Measurements from ENCODE around the gene KRTAP10-1.

Gene KRTAP10-1

GRCh38 chr21:44531606-44532564 lies 8.1 kb downstream of the KRTAP10-1 start:
- Histone ChIP-seq H3K27me3 (ENCODE audit: control insufficient read depth in 1 of 2, insufficient read depth in 2 of 2, low read length in 2 of 2) (peaks cover 0 to 2% of the 10 kb centered on the region in 2 donors), H3K9me3 (ENCODE audit: control insufficient read depth in 2 of 2, low read length in 2 of 2) (no peaks in the 10 kb centered on the region), H3K4me1 (ENCODE audit: control insufficient read depth, insufficient read depth, low read length) (no peaks in the 10 kb centered on the region), H3K27ac (ENCODE audit: low read length) (no peak overlapping the region), H3K9ac (ENCODE audit: low read length in 2 of 2) (no peak overlapping the region), H3K36me3 (ENCODE audit: control insufficient read depth in 2 of 2, insufficient read depth in 2 of 2, low read length in 2 of 2) (no peaks in the 10 kb centered on the region), H3K4me3 (ENCODE audit: low read length in 2 of 2) (no peak overlapping the region)

GRCh38 chr21:44530903-44531605 lies 8.9 kb downstream of the KRTAP10-1 start:
- peaks cover 0 to 2% of the 10 kb centered on the region in 2 donors for H3K27me3 ChIP-seq (ENCODE audit: control insufficient read depth in 1 of 2, insufficient read depth in 2 of 2, low read length in 2 of 2)
- no peak overlapping the region for H3K9ac ChIP-seq (ENCODE audit: low read length in 2 of 2)
- no peaks in the 10 kb centered on the region for H3K9me3 ChIP-seq (ENCODE audit: control insufficient read depth in 2 of 2, low read length in 2 of 2)
- H3K36me3 ChIP-seq (ENCODE audit: control insufficient read depth in 2 of 2, insufficient read depth in 2 of 2, low read length in 2 of 2): no peaks in the 10 kb centered on the region
- H3K4me1 ChIP-seq (ENCODE audit: control insufficient read depth, insufficient read depth, low read length): no peaks in the 10 kb centered on the region
- no peak overlapping the region for H3K4me3 ChIP-seq (ENCODE audit: low read length in 2 of 2)
- no peak overlapping the region for H3K27ac ChIP-seq (ENCODE audit: low read length)

- Histone ChIP-seq H3K9ac (ENCODE audit: low read length in 2 of 2) (no peak overlapping the region), H3K27me3 (ENCODE audit: control insufficient read depth in 1 of 2, insufficient read depth in 2 of 2, low read length in 2 of 2) (peaks cover 0 to 2% of the 10 kb centered on the region in 2 donors), H3K36me3 (ENCODE audit: control insufficient read depth in 2 of 2, insufficient read depth in 2 of 2, low read length in 2 of 2) (no peaks in the 10 kb centered on the region), H3K4me1 (ENCODE audit: control insufficient read depth, insufficient read depth, low read length) (no peaks in the 10 kb centered on the region), H3K4me3 (ENCODE audit: low read length in 2 of 2) (no peak overlapping the region), H3K27ac (ENCODE audit: low read length) (no peak overlapping the region), H3K9me3 (ENCODE audit: control insufficient read depth in 2 of 2, low read length in 2 of 2) (no peaks in the 10 kb centered on the region)
Observed at GRCh38 chr21:44530221-44530902, 9.6 kb downstream of the KRTAP10-1 start.

- Histone ChIP-seq H3K4me1 (ENCODE audit: control insufficient read depth, insufficient read depth, low read length) (no peaks in the 10 kb centered on the region), H3K36me3 (ENCODE audit: control insufficient read depth in 2 of 2, insufficient read depth in 2 of 2, low read length in 2 of 2) (no peaks in the 10 kb centered on the region), H3K4me3 (ENCODE audit: low read length in 2 of 2) (no peak overlapping the region), H3K27ac (ENCODE audit: low read length) (no peak overlapping the region), H3K9ac (ENCODE audit: low read length in 2 of 2) (no peak overlapping the region), H3K9me3 (ENCODE audit: control insufficient read depth in 2 of 2, low read length in 2 of 2) (no peaks in the 10 kb centered on the region), H3K27me3 (ENCODE audit: control insufficient read depth in 1 of 2, insufficient read depth in 2 of 2, low read length in 2 of 2) (peaks cover 0 to 5% of the 10 kb centered on the region in 2 donors)
Observed at GRCh38 chr21:44529503-44530125, 10.4 kb downstream of the KRTAP10-1 start.

- Histone ChIP-seq H3K9me3 (ENCODE audit: control insufficient read depth in 2 of 2, low read length in 2 of 2) (no peaks in the 10 kb centered on the region), H3K4me1 (ENCODE audit: control insufficient read depth, insufficient read depth, low read length) (no peaks in the 10 kb centered on the region), H3K27me3 (ENCODE audit: control insufficient read depth in 1 of 2, insufficient read depth in 2 of 2, low read length in 2 of 2) (peaks cover 0 to 5% of the 10 kb centered on the region in 2 donors), H3K36me3 (ENCODE audit: control insufficient read depth in 2 of 2, insufficient read depth in 2 of 2, low read length in 2 of 2) (no peaks in the 10 kb centered on the region), H3K27ac (ENCODE audit: low read length) (no peak overlapping the region), H3K4me3 (ENCODE audit: low read length in 2 of 2) (no peak overlapping the region), H3K9ac (ENCODE audit: low read length in 2 of 2) (no peak overlapping the region)
Observed at GRCh38 chr21:44529011-44529421, 11.0 kb downstream of the KRTAP10-1 start.

GRCh38 chr21:44528634-44528995 lies 11.4 kb downstream of the KRTAP10-1 start:
- no peaks in the 10 kb centered on the region for H3K4me1 ChIP-seq (ENCODE audit: control insufficient read depth, insufficient read depth, low read length)
- H3K4me3 ChIP-seq (ENCODE audit: low read length in 2 of 2): no peak overlapping the region
- H3K9me3 ChIP-seq (ENCODE audit: control insufficient read depth in 2 of 2, low read length in 2 of 2): no peaks in the 10 kb centered on the region
- no peak overlapping the region for H3K27ac ChIP-seq (ENCODE audit: low read length)
- no peaks in the 10 kb centered on the region for H3K36me3 ChIP-seq (ENCODE audit: control insufficient read depth in 2 of 2, insufficient read depth in 2 of 2, low read length in 2 of 2)
- no peak overlapping the region for H3K9ac ChIP-seq (ENCODE audit: low read length in 2 of 2)
- H3K27me3 ChIP-seq (ENCODE audit: control insufficient read depth in 1 of 2, insufficient read depth in 2 of 2, low read length in 2 of 2): peaks cover 0 to 5% of the 10 kb centered on the region in 2 donors

- H3K36me3 ChIP-seq (ENCODE audit: control insufficient read depth in 2 of 2, insufficient read depth in 2 of 2, low read length in 2 of 2): no peaks in the 10 kb centered on the region
- H3K4me3 ChIP-seq (ENCODE audit: low read length in 2 of 2): no peak overlapping the region
- H3K9me3 ChIP-seq (ENCODE audit: control insufficient read depth in 2 of 2, low read length in 2 of 2): no peaks in the 10 kb centered on the region
- H3K4me1 ChIP-seq (ENCODE audit: control insufficient read depth, insufficient read depth, low read length): no peaks in the 10 kb centered on the region
- no peak overlapping the region for H3K27ac ChIP-seq (ENCODE audit: low read length)
- peaks cover 0 to 7% of the 10 kb centered on the region in 2 donors for H3K27me3 ChIP-seq (ENCODE audit: control insufficient read depth in 1 of 2, insufficient read depth in 2 of 2, low read length in 2 of 2)
- no peak overlapping the region for H3K9ac ChIP-seq (ENCODE audit: low read length in 2 of 2)
Observed at GRCh38 chr21:44527983-44528633, 11.9 kb downstream of the KRTAP10-1 start.

GRCh38 chr21:44527156-44527982 lies 12.6 kb downstream of the KRTAP10-1 start:
- Histone ChIP-seq H3K4me3 (ENCODE audit: low read length in 2 of 2) (no peak overlapping the region), H3K4me1 (ENCODE audit: control insufficient read depth, insufficient read depth, low read length) (no peaks in the 10 kb centered on the region), H3K9me3 (ENCODE audit: control insufficient read depth in 2 of 2, low read length in 2 of 2) (no peaks in the 10 kb centered on the region), H3K27ac (ENCODE audit: low read length) (no peak overlapping the region), H3K27me3 (ENCODE audit: control insufficient read depth in 1 of 2, insufficient read depth in 2 of 2, low read length in 2 of 2) (peaks cover 0 to 7% of the 10 kb centered on the region in 2 donors), H3K36me3 (ENCODE audit: control insufficient read depth in 2 of 2, insufficient read depth in 2 of 2, low read length in 2 of 2) (no peaks in the 10 kb centered on the region), H3K9ac (ENCODE audit: low read length in 2 of 2) (no peak overlapping the region)

- H3K9me3 ChIP-seq (ENCODE audit: control insufficient read depth in 2 of 2, low read length in 2 of 2): no peaks in the 10 kb centered on the region
- no peak overlapping the region for H3K4me3 ChIP-seq (ENCODE audit: low read length in 2 of 2)
- H3K4me1 ChIP-seq (ENCODE audit: control insufficient read depth, insufficient read depth, low read length): no peaks in the 10 kb centered on the region
- H3K9ac ChIP-seq (ENCODE audit: low read length in 2 of 2): no peak overlapping the region
- H3K27me3 ChIP-seq (ENCODE audit: control insufficient read depth in 1 of 2, insufficient read depth in 2 of 2, low read length in 2 of 2): peaks cover 0 to 5% of the 10 kb centered on the region in 2 donors
- H3K27ac ChIP-seq (ENCODE audit: low read length): no peak overlapping the region
- H3K36me3 ChIP-seq (ENCODE audit: control insufficient read depth in 2 of 2, insufficient read depth in 2 of 2, low read length in 2 of 2): no peaks in the 10 kb centered on the region
Observed at GRCh38 chr21:44526096-44526997, 13.6 kb downstream of the KRTAP10-1 start.

Data from stomach smooth muscle (tissue), 2 donors.